A673 (cell line): ENCODE measurements around the gene MPRIP.

Source experiments
- EZH2 ChIP-seq: fragments of 200-600 bp; sonication (generic); IDR thresholded peaks from 2 replicates; pipeline ENCODE4 v1.6.1; 2017; ENCODE audit warnings: borderline replicate concordance, low read depth, mild to moderate bottlenecking, mixed read lengths, antibody characterized with exemption, low read length; ENCODE audit not compliant: poor library complexity, severe bottlenecking
- TF ChIP-seq, protein P1 (sequence below): fragments of 300-800, 200-600 bp; sonication (generic); conservative IDR thresholded peaks from 2 replicates; pipeline ENCODE4 v1.5.1; 2017; ENCODE audit warnings: low read depth, mild to moderate bottlenecking, antibody characterized with exemption, low read length, moderate library complexity, mixed read lengths

DNA sequence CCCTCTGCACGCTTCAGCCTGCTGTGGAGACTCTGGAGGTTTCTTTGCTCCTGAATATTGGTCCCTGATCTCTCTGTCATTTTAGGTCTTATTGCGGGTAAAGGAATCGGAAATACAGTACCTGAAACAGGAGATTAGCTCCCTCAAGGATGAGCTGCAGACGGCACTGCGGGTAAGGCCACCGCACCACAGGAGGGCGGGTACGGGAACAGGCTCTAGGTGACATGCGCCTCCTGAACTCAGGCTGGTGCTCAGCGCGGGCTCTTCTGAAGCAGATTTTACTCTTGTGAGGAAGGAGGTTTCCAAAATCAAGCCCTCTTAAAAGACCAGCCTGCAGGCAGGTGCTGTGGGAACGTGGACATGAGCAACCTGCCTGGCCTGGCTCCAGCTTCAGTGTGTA, 134.1 kb downstream of the MPRIP start:
- TF ChIP-seq, protein P1, sequence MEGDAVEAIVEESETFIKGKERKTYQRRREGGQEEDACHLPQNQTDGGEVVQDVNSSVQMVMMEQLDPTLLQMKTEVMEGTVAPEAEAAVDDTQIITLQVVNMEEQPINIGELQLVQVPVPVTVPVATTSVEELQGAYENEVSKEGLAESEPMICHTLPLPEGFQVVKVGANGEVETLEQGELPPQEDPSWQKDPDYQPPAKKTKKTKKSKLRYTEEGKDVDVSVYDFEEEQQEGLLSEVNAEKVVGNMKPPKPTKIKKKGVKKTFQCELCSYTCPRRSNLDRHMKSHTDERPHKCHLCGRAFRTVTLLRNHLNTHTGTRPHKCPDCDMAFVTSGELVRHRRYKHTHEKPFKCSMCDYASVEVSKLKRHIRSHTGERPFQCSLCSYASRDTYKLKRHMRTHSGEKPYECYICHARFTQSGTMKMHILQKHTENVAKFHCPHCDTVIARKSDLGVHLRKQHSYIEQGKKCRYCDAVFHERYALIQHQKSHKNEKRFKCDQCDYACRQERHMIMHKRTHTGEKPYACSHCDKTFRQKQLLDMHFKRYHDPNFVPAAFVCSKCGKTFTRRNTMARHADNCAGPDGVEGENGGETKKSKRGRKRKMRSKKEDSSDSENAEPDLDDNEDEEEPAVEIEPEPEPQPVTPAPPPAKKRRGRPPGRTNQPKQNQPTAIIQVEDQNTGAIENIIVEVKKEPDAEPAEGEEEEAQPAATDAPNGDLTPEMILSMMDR, result no peak
- no peak for TF ChIP-seq EZH2
